Stimulated activated CD8-positive, alpha-beta memory T cell treated with anti-CD3 and anti-CD28 coated beads, Interleukin-12 subunit alpha, Interleukin-12 subunit beta, amount 100 ng/mL, for 1 hour (primary cell): ENCODE data around the gene NPAS3.

ENCODE experiments used
- DNase-seq: peaks from one replicate; pipeline ENCODE4 v3.0.0-alpha.2; 2020; ENCODE audit warnings: low read depth

Gene NPAS3

GRCh38 chr14:33793398-33794110, 854.9 kb downstream of the NPAS3 start:
- DNase-seq: no peak

- no peak for DNase-seq
These were observed 856.2 kb downstream of the NPAS3 start for GRCh38 chr14:33794791-33795305.

GRCh38 chr14:33796356-33796755, 857.7 kb downstream of the NPAS3 start:
- no peak for DNase-seq

GRCh38 chr14:33799705-33800570, 861.3 kb downstream of the NPAS3 start:
- no peak for DNase-seq

GRCh38 chr14:33800735-33801163, 862.1 kb downstream of the NPAS3 start:
- DNase-seq: no peak

- no peak for DNase-seq
These were observed 864.1 kb downstream of the NPAS3 start for GRCh38 chr14:33802737-33803136.

GRCh38 chr14:33805593-33805992, 866.9 kb downstream of the NPAS3 start:
- DNase-seq: no peak

- DNase-seq: no peak
These were observed 868.2 kb downstream of the NPAS3 start for GRCh38 chr14:33806905-33807304.

GRCh38 chr14:33808187-33808586, 869.5 kb downstream of the NPAS3 start:
- DNase-seq: no peak

GRCh38 chr14:33809396-33809981, 870.8 kb downstream of the NPAS3 start:
- DNase-seq: no peak

- DNase-seq: no peak
These were observed 871.6 kb downstream of the NPAS3 start for GRCh38 chr14:33810308-33810707.

GRCh38 chr14:33811721-33812120, 873.0 kb downstream of the NPAS3 start:
- no peak for DNase-seq

- DNase-seq: no peak
These were observed 873.5 kb downstream of the NPAS3 start for GRCh38 chr14:33812181-33812580.

- DNase-seq: no peak
These were observed 873.9 kb downstream of the NPAS3 start for GRCh38 chr14:33812601-33813000.

GRCh38 chr14:33814010-33814409, 875.3 kb downstream of the NPAS3 start:
- DNase-seq: no peak

- DNase-seq: no peak
These were observed 895.2 kb downstream of the NPAS3 start for GRCh38 chr14:33833706-33834465.

GRCh38 chr14:33834466-33835260, 896.0 kb downstream of the NPAS3 start:
- no peak for DNase-seq

- no peak for DNase-seq
These were observed 896.6 kb downstream of the NPAS3 start for GRCh38 chr14:33835261-33835655.

- DNase-seq: no peak
These were observed 897.0 kb downstream of the NPAS3 start for GRCh38 chr14:33835677-33836076.

- DNase-seq: no peak
These were observed 897.7 kb downstream of the NPAS3 start for GRCh38 chr14:33836203-33836899.
